Mesendoderm (in vitro differentiated cells): ENCODE measurements around the gene CDC42BPA.
A peak's percentile ranks its signal among the peaks of the same experiment; 100 is the strongest.

Experiments
- DNase-seq: peaks from one replicate; pipeline ENCODE4 v3.0.0; 2013
- H2AK5ac ChIP-seq: 2 replicates; pipeline ENCODE4 v1.6.1; 2013; ENCODE audit warnings: low read length, inconsistent platforms
- H2BK120ac ChIP-seq: 2 replicates; pipeline ENCODE4 v1.6.1; 2013; ENCODE audit warnings: low read depth, mild to moderate bottlenecking, low read length, moderate library complexity, mixed read lengths
- H2BK15ac ChIP-seq: replicated peaks from 2 replicates; pipeline ENCODE4 v1.6.1; 2013; ENCODE audit warnings: low read depth, mild to moderate bottlenecking, moderate library complexity
- H2BK5ac ChIP-seq: 2 replicates; pipeline ENCODE4 v1.6.1; 2013; ENCODE audit warnings: low read length, inconsistent platforms
- H3K18ac ChIP-seq: 2 replicates; pipeline ENCODE4 v1.6.1; 2013; ENCODE audit warnings: mild to moderate bottlenecking, low read length, mixed read lengths
- H3K23ac ChIP-seq: one replicate; pipeline ENCODE4 v1.6.1; 2013; ENCODE audit warnings: low read length
- H3K27ac ChIP-seq: 2 replicates; pipeline ENCODE4 v1.5.1; 2013; ENCODE audit warnings: low read depth, mild to moderate bottlenecking, inconsistent platforms, low read length, moderate library complexity
- H3K27me3 ChIP-seq: 2 replicates; pipeline ENCODE4 v1.6.1; 2013; ENCODE audit warnings: low read length, control low read depth, mild to moderate bottlenecking, inconsistent platforms; ENCODE audit not compliant: insufficient read depth, poor library complexity
- H3K36me3 ChIP-seq: 2 replicates; pipeline ENCODE4 v1.6.1; 2013; ENCODE audit warnings: low read length, inconsistent platforms; ENCODE audit not compliant: control insufficient read depth, insufficient read depth
- H3K4ac ChIP-seq: one replicate; pipeline ENCODE4 v1.6.1; 2013; ENCODE audit warnings: low read depth, mild to moderate bottlenecking, low read length, moderate library complexity
- H3K4me1 ChIP-seq: 2 replicates; pipeline ENCODE4 v1.6.1; 2013; ENCODE audit warnings: low read depth, low read length, inconsistent platforms; ENCODE audit not compliant: control insufficient read depth
- H3K4me2 ChIP-seq: 2 replicates; pipeline ENCODE4 v1.6.1; 2013; ENCODE audit warnings: low read length
- H3K4me3 ChIP-seq: 2 replicates; pipeline ENCODE4 v1.5.1; 2013; ENCODE audit warnings: mild to moderate bottlenecking, low read length
- H3K56ac ChIP-seq: one replicate; pipeline ENCODE4 v1.6.1; 2013; ENCODE audit warnings: low read length
- H3K79me1 ChIP-seq: 2 replicates; pipeline ENCODE4 v1.6.1; 2013; ENCODE audit warnings: low read length, inconsistent platforms
- H3K79me2 ChIP-seq: 2 replicates; pipeline ENCODE4 v1.6.1; 2013; ENCODE audit warnings: mild to moderate bottlenecking, low read length; ENCODE audit not compliant: control insufficient read depth, insufficient read depth
- H3K9ac ChIP-seq: 2 replicates; pipeline ENCODE4 v1.6.1; 2013; ENCODE audit warnings: low read length, inconsistent platforms
- H4K5ac ChIP-seq: one replicate; pipeline ENCODE4 v1.6.1; 2013; ENCODE audit warnings: low read length
- H4K8ac ChIP-seq: one replicate; pipeline ENCODE4 v1.6.1; 2013; ENCODE audit warnings: low read depth, mild to moderate bottlenecking, control low read depth, low read length, moderate library complexity
- WGBS: extraction: QIAGEN DNeasy Blood & Tissue Kit; methylation state at CpG from one replicate; pipeline ENCODE4 v1.1.7; 2013; ENCODE audit warnings: low lambda C conversion rate, missing lambda C conversion rate; ENCODE audit not compliant: insufficient coverage; ENCODE audit errors: extremely low coverage; 5-methylcytosine and 5-hydroxymethylcytosine counted together

CDC42BPA gene

DNA sequence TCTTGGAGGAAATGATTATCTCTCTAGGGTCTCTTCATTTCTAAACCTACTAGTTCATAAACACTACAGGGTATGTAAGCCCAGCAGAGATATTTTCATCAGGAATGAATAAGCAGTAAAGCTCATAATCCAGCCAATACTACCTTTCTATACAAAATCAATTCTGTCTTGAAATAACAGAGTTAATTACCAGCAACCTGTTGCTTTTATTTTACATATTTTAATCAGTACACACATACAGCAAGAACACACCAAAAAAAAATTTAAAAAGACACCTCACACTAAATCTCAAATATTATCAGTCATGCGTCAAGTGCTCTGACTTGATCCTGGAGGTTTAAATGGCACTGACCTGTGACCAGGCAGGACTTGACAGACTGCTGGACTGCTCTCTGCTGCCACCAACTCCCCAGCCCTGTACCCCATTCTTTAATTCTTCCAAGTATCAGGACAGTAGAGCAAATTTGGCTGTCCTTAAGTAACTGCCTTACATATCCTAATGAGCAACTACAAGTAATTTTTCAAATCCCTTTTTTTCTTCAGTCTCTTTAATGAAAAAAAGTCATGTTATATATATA lies 98.5 kb downstream of the CDC42BPA start:
- Histone ChIP-seq H3K79me1 (no peaks in the 10 kb centered on the region), H2BK15ac (no peak overlapping the region), H3K27ac (no peak overlapping the region), H3K4me2 (no peak overlapping the region), H3K9ac (no peak overlapping the region), H3K4ac (no peak overlapping the region), H4K5ac (no peak overlapping the region), H3K27me3 (no peaks in the 10 kb centered on the region), H3K18ac (no peak overlapping the region), H3K4me1 (no peaks in the 10 kb centered on the region), H3K36me3 (no peaks in the 10 kb centered on the region), H3K23ac (no peak overlapping the region), H2BK5ac (no peak overlapping the region), H3K56ac (no peak overlapping the region), H4K8ac (no peak overlapping the region), H3K4me3 (no peak overlapping the region), H2AK5ac (no peak overlapping the region), H3K79me2 (peaks cover 2% of the 10 kb centered on the region), H2BK120ac (no peak overlapping the region)
- DNase-seq: peak; percentile 17
- WGBS: no CpG with 5 or more reads among the region's 1 CpG

DNA sequence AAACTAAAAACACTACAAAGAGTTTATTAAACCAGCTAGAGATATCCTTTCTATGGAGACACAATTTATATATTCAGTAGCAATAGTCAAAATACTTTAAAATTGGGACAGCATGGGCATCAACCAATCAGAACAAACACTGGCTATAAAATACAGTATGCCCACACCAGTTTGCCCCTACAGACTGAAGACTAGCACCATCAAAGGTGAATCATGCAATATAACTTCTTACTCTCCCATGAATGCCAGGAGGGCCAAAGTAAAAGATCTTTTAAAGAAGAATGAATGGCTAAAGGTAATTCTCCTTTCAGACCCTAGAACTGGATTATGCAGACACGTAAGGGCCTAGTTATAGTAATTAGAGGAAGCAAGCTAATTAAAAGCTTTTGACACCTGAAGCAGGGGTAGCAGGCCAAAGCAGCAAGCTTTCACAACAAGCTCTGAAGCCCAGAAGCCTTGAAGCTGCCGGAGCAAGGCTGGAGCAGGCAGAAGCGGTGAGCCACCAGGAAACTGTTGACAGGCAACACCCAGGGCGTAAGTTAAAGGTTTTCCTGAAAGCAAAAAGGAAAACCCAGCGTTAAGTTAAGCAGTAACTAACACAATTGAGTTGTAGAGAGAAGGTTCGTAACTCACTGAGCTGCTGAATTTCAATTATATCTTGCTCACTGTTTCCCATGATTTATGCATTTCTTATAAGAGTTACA lies 99.3 kb downstream of the CDC42BPA start:
- no peak overlapping the region for H3K23ac ChIP-seq
- no peak for DNase-seq

DNA sequence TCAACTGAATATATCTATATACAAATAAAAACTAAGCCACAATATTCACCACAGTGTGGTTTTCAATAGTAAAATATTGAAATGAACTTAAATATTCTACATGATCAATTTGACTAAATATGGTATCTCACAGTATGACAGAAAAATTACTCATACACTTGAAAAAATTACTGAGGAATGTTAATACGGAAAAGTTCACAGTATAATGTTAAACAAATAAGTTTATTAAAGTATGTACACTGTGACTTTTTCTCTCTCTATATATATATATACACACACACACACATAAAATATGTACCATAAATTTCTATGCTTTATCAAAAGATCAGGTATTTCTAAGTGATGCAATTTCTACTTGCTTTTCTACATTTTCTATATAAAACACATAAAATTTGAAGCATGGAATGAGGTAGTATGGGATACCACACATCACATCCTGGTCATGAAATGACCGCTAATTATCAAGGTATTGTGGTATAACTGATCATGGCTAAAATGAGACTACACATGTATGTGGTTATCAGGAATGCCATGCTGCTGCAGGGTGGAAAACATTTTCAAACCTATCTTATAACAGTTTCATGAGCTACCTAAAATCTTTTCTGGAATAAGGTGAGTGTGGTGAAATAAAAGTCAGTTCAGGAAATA lies 102.3 kb downstream of the CDC42BPA start:
- Histone ChIP-seq H3K79me1 (no peaks in the 10 kb centered on the region), H3K9ac (no peak overlapping the region), H2BK5ac (no peak overlapping the region), H3K23ac (no peak overlapping the region), H3K4me3 (no peak overlapping the region), H2AK5ac (no peak overlapping the region), H3K18ac (no peak overlapping the region), H3K56ac (no peak overlapping the region), H3K27me3 (no peaks in the 10 kb centered on the region), H3K27ac (no peak overlapping the region), H3K4me2 (no peak overlapping the region), H2BK120ac (no peak overlapping the region), H3K36me3 (no peaks in the 10 kb centered on the region), H3K4me1 (no peaks in the 10 kb centered on the region), H2BK15ac (no peak overlapping the region), H3K4ac (no peak overlapping the region), H4K5ac (no peak overlapping the region), H3K79me2 (no peaks in the 10 kb centered on the region), H4K8ac (no peak overlapping the region)
- whole genome bisulfite sequencing: no CpG with 5 or more reads among the region's 2 CpGs
- DNase-seq: no peak

More for the DNA sequence above, 99.3 kb downstream of the CDC42BPA start:
- no peaks in the 10 kb centered on the region for H3K4me1 ChIP-seq
- no peak overlapping the region for H3K9ac ChIP-seq
- H3K79me1 ChIP-seq: no peaks in the 10 kb centered on the region
- no peak overlapping the region for H3K4me3 ChIP-seq
- no peak overlapping the region for H3K56ac ChIP-seq
- H3K36me3 ChIP-seq: no peaks in the 10 kb centered on the region
- H3K4ac ChIP-seq: no peak overlapping the region
- no peak overlapping the region for H4K5ac ChIP-seq
- H4K8ac ChIP-seq: no peak overlapping the region
- no CpG with 5 or more reads among the region's 6 CpGs for WGBS
- no peak overlapping the region for H2BK15ac ChIP-seq
- no peak overlapping the region for H3K18ac ChIP-seq
- no peak overlapping the region for H2BK5ac ChIP-seq
- H3K4me2 ChIP-seq: no peak overlapping the region
- H2BK120ac ChIP-seq: no peak overlapping the region
- H3K27me3 ChIP-seq: no peaks in the 10 kb centered on the region
- peaks cover 2% of the 10 kb centered on the region for H3K79me2 ChIP-seq
- H3K27ac ChIP-seq: no peak overlapping the region
- H2AK5ac ChIP-seq: no peak overlapping the region

DNA sequence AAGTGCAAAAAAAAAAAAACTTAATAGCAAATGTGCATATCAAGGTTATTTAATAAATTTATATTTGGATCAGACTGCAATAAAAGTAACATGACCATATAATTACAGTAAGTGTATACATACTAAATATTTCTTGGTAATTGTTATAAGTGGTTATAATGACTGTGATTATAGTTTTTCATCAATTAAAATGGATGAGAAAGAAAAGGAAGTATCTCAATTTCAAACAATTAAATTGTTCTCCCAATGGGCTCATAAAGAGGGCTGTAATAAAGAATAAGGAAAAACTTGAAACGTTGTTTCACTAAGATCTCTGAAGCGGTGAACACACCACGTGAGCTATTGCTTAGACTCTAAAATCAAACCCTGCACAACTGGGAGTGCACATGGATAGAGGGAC lies 104.1 kb downstream of the CDC42BPA start:
- Histone ChIP-seq H4K5ac (no peak overlapping the region), H3K4me3 (no peak overlapping the region), H2BK120ac (no peak overlapping the region), H3K4me1 (no peaks in the 10 kb centered on the region), H3K18ac (no peak overlapping the region), H3K36me3 (no peaks in the 10 kb centered on the region), H3K27ac (no peak overlapping the region), H3K23ac (no peak overlapping the region), H3K79me1 (no peaks in the 10 kb centered on the region), H2BK15ac (no peak overlapping the region), H2BK5ac (no peak overlapping the region), H3K56ac (no peak overlapping the region), H4K8ac (no peak overlapping the region), H3K27me3 (no peaks in the 10 kb centered on the region), H3K4ac (no peak overlapping the region), H3K4me2 (no peak overlapping the region), H3K9ac (no peak overlapping the region), H2AK5ac (no peak overlapping the region), H3K79me2 (no peaks in the 10 kb centered on the region)
- no CpG with 5 or more reads among the region's 3 CpGs for WGBS
- DNase-seq: no peak

DNA sequence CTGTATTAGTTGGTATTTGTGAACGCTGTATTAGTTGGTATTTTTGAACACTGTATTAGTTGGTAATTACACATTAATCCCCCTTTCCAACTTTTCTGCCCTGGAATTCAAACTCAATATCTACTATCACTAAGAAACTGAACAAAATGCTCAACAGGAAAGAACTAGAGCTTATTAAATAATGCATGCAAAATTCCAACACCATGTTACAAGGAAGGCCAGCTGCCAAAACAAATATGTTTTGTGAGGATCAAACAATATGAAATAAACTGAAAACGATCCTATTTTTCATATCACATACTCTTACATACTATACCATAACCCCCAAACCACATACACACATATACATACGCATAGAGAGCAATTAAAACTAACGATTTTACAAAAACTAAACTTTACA lies 104.9 kb downstream of the CDC42BPA start:
- no peak overlapping the region for H3K4me3 ChIP-seq
- 100% methylated on average over 3 of the region's 4 CpGs for WGBS
- no peaks in the 10 kb centered on the region for H3K4me1 ChIP-seq
- H4K5ac ChIP-seq: no peak overlapping the region
- H4K8ac ChIP-seq: no peak overlapping the region
- H3K79me2 ChIP-seq: no peaks in the 10 kb centered on the region
- H3K4me2 ChIP-seq: no peak overlapping the region
- no peak overlapping the region for H3K18ac ChIP-seq
- no peak overlapping the region for H3K4ac ChIP-seq
- no peaks in the 10 kb centered on the region for H3K79me1 ChIP-seq
- no peak overlapping the region for H2BK15ac ChIP-seq
- no peak overlapping the region for H3K56ac ChIP-seq
- no peak overlapping the region for H2BK5ac ChIP-seq
- no peak overlapping the region for H3K23ac ChIP-seq
- H2BK120ac ChIP-seq: no peak overlapping the region
- no peaks in the 10 kb centered on the region for H3K36me3 ChIP-seq
- no peak overlapping the region for H3K9ac ChIP-seq
- H2AK5ac ChIP-seq: no peak overlapping the region
- H3K27ac ChIP-seq: no peak overlapping the region
- no peaks in the 10 kb centered on the region for H3K27me3 ChIP-seq
- no peak for DNase-seq
